SW 1271 (cell line): ENCODE results near the gene LAMC2.
"Not testable (repeated sequence)": the region's sequence is repeated elsewhere in the genome, so short reads cannot be mapped to it uniquely, and the experiment has no call there.

Experiments used
- DNase-seq, 2 experiments: peaks; one replicate each; lab custom pipeline; 2025; lab: John Stamatoyannopoulos, UW

LAMC2 gene

DNA sequence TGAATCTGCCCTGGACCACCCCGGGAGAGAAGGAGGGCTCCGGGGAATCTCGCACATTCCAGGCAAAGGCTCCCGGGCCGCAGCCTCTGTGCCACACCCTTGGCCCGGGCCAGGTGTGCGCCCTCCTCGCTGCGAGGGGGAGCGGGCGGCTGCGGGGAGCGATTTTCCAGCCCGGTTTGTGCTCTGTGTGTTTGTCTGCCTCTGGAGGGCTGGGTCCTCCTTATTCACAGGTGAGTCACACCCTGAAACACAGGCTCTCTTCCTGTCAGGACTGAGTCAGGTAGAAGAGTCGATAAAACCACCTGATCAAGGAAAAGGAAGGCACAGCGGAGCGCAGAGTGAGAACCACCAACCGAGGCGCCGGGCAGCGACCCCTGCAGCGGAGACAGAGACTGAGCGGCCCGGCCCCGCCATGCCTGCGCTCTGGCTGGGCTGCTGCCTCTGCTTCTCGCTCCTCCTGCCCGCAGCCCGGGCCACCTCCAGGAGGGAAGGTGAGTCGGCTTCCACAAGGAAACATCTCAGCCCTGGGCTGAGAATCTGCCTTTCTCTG is at the start of gene LAMC2:
Gene LAMC2, plus strand, starts transcription at position 324 of the 550 bp plus-strand sequence. Its CDS starts 89 bp downstream, at position 413.
- DNase-seq: no peak

DNA sequence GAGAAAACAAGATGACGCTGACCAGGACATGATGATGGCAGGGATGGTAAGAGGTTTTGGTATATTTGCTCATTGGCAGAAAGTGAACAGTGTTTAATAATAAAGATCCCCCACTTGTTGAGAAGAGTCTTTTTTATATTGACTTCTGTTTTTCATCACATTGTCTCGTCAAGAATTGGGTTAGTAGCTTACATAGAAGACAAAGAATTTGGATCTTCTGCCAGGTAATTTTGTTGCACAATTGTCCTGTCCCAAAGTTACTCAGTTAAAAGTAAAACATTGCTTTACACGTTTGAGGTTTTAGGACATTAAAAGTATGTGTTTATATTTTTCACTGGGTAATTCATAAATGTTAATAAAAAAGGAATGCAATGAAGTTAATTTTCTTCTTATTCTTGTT is 48.3 kb upstream of the LAMC2 start:
- no peak for DNase-seq

DNA sequence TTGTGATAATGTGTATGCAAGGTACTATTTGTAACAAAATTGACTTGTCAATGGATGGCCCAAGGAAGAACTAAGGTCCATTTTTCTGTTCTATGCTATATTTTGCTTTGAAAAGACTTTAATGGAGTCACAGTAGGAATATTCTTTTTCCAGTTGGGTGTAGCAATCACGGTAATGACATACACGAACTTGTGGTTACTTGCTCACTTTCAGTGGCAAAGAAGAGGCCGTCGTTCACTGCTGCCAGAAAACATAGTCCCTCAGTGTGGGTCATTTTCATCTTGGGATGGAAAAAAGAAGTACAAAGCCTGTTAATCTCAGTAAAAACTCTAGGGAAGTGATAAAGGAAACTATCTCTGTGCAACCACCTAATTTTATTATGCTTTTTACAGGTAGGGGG is 47.8 kb upstream of the LAMC2 start:
- DNase-seq: no peak

DNA sequence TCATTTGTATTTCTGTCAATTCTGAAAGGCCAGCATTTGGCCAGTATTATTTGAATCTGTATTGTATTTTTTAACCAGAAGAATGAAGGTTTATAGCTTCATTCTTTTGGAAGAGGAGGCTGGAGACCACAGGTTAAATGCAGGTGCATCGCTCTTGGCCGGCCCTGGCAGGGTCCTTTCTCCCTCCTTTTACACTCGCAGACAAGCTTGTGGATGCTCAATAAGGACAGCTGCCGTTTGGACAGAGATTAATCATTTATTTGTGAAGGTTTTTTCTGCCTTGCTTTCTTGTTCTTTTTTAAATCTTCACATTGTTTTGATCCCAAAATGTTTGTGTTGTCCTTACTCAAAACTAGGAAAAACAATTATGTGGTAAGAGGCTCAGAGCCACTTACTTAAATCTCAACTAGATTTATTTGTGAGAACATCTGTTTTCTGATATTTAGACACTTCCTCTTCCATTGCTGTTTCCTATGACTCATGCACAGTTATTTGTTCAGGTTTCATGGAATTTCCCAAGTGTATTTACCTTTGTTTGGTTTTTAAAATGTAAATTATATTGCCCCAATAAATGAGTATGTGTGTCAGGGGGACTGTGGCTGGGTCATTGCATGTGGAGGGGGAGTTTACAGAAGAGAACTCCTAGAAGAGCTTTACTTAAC is 46.7 kb upstream of the LAMC2 start:
- peak in 1 of 2 experiments; percentile 34 for DNase-seq

DNA sequence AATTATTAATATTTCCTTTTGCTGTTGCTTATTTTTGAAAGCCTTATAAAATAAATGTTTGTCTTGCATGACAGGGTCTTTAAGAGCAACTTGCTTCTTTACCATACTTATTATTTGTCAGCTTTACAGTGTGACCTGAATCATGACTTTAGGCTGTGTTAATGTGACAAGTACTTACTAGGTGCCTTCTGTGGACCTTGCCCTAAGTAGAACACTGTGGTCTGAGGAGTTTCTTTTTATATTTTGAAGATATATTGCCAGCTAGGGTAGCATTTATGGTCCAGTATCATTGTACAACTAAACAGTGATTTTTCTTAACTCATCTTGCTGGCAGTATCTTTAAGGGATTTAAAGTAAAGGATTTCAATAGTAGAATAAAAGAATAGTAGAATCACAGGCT is 45.4 kb upstream of the LAMC2 start:
- no peak for DNase-seq

DNA sequence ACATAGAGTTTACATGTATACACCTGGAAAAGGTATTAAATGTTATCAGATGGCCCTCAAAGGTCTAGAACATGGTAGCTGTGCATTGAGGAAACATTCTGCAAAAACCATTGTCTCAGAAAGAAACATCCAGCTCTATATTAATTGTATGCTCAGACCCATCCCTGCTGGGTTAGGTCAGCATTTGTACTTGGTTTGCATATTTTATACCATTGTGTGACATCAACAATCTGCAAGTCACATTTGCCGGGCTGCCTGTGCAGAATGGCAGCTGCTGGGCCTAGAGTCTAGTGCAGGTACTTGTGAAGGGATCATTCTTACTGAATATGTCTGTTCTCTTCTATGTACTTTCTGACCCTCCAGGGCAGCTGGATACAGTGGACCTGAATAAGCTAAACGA is 43.9 kb upstream of the LAMC2 start:
- DNase-seq: no peak

DNA sequence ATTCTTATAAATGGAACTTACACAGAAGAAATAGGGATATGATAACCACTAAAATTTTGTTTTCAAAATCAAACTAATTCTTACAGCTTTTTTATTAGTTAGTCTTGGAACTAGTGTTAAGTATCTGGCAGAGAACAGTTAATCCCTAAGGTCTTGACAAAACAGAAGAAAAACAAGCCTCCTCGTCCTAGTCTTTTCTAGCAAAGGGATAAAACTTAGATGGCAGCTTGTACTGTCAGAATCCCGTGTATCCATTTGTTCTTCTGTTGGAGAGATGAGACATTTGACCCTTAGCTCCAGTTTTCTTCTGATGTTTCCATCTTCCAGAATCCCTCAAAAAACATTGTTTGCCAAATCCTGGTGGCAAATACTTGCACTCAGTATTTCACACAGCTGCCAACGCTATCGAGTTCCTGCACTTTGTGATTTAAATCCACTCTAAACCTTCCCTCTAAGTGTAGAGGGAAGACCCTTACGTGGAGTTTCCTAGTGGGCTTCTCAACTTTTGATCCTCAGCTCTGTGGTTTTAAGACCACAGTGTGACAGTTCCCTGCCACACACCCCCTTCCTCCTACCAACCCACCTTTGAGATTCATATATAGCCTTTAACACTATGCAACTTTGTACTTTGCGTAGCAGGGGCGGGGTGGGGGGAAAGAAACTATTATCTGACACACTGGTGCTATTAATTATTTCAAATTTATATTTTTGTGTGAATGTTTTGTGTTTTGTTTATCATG is 42.3 kb upstream of the LAMC2 start:
- DNase-seq: no peak

DNA sequence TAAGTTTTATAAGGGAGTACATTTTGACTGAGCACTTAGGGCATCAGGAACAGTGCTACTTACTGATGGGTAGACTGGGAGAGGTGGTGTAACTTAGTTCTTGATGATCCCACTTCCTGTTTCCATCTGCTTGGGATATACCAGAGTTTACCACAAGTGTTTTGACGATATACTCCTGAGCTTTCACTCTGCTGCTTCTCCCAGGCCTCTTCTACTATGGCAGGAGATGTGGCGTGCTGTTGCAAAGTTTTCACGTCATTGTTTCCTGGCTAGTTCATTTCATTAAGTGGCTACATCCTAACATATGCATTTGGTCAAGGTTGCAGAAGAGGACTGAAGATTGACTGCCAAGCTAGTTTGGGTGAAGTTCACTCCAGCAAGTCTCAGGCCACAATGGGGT is 41.3 kb upstream of the LAMC2 start:
- DNase-seq: no peak

DNA sequence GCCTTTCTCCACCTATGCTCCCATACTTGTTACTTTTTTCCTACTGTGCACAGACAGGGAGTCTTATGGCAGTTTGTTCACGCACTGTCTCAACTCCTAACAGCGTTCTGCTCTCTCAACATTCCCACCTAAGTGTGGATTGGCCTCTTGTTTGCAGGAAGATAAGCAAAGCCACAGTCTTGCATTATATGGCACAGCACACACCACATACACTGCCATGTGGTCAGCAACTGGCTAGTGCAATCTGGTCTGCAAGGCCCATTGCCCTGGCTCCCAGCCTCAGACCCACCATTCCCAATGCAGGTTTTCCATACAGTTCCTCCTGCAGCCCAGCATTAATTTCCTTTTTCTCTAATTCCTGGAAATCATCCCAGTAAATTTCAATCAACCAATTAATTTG is 38.3 kb upstream of the LAMC2 start:
- DNase-seq: no peak

DNA sequence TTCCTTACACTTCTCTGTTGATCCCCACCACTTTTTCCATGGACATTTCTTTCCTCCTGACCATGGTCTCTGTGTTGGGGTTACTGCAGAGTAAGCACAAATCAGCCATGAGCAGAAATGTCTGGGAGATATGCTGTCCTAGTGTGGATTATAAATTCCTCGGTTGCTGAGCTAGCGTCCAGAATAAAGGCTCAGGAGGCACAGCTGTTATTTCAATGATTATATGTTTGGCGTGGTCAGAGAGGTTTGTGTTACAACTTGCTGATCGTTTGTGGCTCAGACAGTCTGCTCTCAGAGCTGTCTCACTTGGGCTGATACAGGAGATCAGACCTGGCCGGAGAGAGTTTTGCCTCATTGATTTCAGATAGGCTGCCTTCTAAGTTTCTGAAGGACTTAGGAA is 37.5 kb upstream of the LAMC2 start:
- no peak for DNase-seq

DNA sequence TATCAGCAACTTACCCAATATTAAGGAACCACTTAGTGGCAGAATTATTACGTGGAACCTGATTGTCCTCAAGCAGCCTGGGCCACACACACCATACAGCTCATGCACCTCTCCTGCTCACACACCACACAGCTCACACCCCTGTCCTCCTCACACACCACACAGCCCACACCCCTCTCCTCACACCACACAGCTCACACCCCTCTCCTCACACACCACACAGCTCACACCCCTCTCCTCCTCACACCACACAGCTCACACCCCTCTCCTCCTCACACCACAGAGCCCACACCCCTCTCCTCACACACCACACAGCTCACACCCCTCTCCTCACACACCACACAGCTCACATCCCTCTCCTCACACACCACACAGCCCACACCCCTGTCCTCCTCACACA is 36.8 kb upstream of the LAMC2 start:
- DNase-seq: no peak

DNA sequence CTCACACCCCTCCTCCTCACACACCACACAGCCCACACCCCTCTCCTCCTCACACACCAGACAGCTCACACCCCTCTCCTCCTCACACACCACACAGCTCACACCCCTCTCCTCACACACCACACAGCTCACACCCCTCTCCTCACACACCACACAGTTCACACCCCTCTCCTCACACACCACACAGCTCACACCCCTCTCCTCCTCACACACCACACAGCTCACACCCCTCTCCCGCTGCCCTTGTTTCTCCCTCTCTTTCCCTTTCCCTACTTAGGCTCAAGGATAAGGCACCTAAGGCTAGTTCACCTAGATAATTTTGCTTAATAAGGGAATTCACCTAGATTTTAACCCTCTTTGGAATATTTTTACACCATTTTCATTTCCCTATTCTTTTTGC is 36.0 kb upstream of the LAMC2 start:
- not testable (repeated sequence) for DNase-seq

DNA sequence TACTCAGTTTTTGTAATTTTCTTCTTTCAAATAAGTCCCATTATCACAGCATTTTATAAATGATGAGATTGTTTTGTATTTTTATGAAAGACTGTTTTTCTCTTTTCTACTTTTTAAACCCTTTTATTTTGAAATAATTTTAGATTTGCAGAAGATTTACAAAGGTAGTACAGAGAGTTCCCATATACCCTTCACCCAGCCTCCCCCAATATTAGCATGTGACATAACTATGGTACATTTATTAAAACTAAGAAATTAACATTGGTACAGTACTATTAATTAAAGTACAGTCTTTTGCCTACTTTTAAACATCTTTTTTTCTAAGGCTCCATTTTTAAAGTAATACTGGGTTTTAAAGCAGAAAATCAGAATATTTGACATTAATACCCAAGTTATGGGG is 35.6 kb upstream of the LAMC2 start:
- no peak for DNase-seq

DNA sequence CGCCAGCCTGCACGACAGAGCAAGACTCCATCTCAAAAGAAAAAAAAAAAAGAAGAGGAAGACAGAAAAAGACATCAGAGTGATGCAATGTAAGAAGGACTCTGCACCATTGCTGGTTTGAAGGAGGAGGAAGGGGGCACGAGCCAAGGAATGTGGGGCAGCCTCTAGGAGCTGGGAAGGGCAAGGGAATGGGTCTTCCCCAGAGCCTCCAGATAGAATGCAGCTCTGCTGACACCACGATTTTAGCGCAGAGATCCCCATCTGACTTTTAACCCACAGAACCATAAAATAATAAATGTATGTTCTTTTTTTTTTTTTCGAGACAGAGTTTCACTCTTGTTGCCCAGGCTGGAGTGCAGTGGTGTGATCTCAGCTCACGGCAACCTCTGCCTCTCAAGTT is 33.9 kb upstream of the LAMC2 start:
- DNase-seq: no peak

DNA sequence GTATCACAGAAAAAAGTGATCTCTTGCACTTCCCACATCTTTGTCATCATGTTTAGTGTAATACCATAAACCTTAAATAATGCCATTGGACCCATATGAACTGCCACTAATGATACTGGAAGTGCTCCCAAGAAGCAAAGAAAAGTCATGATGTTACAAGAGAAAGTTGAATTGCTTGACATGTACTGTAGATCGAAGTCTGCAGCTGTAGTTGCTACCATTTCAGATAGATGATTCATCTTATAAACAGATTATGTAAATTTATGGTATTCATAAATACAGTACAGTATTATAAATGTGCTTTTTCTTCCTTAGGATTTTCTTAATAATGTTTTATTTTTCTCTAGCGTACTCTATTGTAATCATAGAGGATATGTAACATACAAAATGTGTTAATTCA is 30.1 kb upstream of the LAMC2 start:
- DNase-seq: no peak

DNA sequence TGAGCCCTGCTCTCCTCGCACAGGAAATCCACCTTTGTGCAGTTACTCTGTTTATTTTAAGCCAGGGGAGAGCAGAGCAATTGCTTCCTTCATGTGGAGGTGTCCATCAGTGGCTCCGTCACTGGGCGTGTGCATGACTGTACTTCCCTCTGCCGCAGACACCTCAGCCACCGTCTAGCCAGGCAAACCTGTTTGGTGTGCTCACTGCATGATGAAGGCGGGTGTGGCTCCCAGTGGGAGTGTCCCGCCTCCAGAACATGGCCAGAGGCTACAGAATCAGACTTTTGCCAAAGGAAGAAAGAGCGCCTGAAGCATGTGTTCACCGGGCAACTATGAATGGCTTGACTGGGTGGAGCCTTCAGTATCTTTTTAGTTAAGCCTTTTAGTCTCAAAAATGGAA is 26.1 kb upstream of the LAMC2 start:
- no peak for DNase-seq

DNA sequence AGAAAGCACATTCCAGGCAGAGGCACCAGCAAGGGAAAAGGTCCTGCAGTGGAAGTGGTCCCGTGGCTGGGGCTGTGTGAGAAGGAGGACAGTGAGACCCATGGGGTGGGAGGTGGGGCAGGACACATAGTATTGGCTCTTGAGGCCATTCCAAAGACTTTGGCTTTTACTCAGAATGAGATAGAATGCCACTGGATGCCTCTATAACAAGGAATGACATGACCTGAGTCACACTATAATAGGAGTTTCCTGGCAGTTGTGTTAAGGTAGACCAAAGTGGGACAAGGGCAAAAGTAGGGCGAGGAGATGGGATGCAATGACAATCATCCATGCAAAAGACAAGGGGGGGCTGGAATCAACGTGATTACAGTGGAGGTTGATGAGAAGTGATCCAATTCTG is 24.7 kb upstream of the LAMC2 start:
- DNase-seq: no peak

DNA sequence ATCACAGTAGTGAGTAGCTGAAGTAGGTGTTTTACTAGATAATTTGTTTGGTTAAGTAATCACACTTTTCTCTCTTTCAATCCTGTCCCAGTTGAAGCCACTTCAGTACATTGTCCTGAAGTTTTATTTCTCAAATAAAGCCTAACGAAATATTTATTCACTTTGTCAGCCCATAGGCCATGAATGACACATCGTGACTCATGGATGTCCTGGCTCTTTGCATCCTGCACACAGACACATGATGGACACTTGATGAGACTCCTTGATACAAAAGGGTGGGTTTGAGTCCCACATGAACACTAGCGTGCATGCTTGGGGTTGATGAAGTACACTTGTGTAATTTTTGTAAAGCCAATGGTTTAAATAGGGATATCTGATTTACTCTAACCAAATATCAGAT is 22.7 kb upstream of the LAMC2 start:
- DNase-seq: peak; percentile 62 to 69

DNA sequence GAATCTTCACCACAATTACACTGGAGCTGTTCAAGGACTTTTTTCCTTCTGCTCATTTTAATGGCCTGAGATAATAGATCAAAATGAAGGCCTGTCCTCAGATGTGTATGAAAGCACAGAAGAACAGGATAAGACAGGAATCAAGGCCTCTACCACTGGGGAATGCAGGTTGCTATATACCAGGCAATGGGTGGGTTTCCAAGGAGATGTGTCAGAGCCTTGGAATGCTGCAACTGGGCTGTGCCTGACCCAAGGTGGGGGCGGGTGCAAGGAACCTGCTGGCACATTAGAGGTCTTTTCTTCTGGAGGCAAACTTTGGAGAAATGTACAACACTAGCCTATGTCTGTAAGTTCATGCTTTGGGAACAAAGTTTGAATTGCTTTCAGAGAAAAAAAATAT is 21.7 kb upstream of the LAMC2 start:
- DNase-seq: peak; percentile 63 to 84

DNA sequence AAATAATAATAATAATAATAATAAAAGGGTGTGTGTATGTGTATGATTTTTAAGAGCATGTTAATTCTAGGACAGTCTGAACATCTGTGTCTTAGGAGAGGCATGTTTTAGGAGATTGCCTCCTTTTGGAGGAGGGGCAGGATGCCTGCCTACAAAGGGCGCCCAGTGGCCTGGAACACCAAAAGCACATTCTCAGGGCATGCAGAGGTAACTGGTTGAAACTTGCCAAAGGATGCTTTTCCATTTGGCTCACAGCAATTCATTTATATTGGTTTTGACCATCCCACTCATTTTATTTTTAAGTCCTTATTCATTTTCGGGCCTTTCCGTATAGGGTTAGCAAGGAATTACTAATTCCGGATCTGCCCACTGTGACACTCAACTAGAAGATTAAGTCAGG is 21.1 kb upstream of the LAMC2 start:
- DNase-seq: no peak

DNA sequence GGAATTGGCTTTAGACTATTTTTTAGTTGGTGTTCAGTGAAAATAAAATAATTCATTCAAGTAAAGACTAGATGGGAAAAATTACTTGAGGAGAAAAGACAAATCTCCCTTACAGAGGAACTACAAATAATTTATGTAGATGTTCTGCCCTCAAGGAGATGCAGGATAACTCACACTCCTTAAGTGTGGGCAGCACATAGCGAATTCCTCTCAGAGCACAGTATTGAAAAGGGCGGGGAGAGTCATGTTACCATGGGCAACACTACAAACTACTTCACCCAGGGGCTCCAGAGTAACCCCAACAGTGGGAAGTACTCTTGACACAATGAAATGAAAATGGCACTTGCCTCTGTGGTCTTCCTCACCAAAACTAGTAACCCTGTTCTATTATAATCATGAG is 20.6 kb upstream of the LAMC2 start:
- DNase-seq: no peak

DNA sequence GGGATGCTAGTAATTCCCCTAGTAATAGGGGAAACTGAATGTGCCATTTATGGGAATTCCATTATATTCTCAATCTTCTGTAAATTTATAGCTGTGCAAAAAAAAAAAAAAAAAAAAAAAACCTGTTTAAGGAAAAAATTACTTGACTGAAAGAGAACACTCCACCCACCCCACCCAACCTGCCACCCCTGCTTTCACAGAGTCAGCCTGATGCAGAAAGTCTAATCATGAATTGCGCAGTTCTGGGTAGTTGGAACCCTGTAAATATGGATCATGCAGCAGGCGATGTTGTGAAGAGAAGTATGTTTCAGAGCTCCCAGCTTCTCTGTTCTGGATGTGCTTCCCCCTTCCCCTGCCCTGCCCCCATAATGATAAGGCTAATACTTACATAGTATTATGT is 19.6 kb upstream of the LAMC2 start:
- no peak for DNase-seq

DNA sequence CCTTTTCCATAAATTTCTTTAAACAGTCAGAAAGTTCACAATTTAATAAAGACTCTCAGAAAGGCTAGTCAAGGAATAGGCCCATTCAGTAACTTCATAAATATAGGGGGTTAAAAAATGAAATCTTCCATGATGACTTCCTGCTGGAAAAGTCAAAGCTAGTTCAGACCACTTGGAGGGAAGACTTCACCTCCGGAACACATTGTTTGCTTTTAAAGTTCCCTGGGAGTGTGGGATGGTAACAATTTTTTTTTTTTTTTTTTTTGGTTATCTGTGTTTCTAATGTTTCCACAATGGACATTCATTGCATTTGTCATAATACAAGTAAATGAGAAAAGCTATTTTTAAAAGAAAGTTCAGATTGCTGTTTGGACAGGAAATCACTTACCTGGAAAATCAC is 18.4 kb upstream of the LAMC2 start:
- DNase-seq: no peak

DNA sequence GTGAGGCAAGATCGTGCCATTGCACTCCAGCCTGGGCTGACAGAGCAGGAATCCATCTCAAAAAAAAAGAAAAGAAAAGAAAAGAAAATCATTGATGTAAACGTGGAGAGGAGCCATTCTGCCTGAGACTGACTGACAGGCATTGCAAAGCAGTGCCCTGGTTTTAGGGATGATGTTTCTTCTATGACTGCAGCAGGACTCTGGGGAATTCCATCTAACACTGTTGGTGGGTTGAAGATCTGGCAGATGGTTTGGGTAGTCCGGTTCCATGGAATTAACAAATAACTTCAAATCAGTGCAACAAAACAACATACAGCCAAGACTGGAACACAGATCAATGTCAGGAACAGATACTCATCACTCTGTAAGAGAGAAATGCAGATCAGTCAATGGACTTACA is 17.8 kb upstream of the LAMC2 start:
- no peak for DNase-seq
